Measurements from ENCODE around the gene CDC20.
A peak's percentile ranks its signal among the peaks of the same experiment; 100 is the strongest.

Gene CDC20

GRCh38 chr1:43329995-43330751, 28.6 kb upstream of the CDC20 start:
- peak; percentile 35 for DNase-seq

- no peak for DNase-seq
These were observed 27.1 kb upstream of the CDC20 start for GRCh38 chr1:43331688-43332087.

- no peak for DNase-seq
These were observed 24.2 kb upstream of the CDC20 start for GRCh38 chr1:43334453-43335205.

- no peak for DNase-seq
These were observed 21.2 kb upstream of the CDC20 start, which contains the start of gene MPL for GRCh38 chr1:43337588-43337987. Gene MPL, plus strand, starts transcription at chr1:43337818. Its CDS starts 31 bp downstream, at chr1:43337849.

- DNase-seq, result no peak
These were observed 20.8 kb upstream of the CDC20 start for GRCh38 chr1:43338001-43338400.

GRCh38 chr1:43339584-43340232, 19.1 kb upstream of the CDC20 start:
- DNase-seq, result no peak

- DNase-seq, result no peak
These were observed 18.2 kb upstream of the CDC20 start for GRCh38 chr1:43340559-43340958.

GRCh38 chr1:43344267-43344850, 14.4 kb upstream of the CDC20 start:
- no peak for DNase-seq

- DNase-seq, result no peak
These were observed 13.7 kb upstream of the CDC20 start for GRCh38 chr1:43345120-43345519.

- no peak for DNase-seq
These were observed 12.1 kb upstream of the CDC20 start for GRCh38 chr1:43346636-43347035.

GRCh38 chr1:43348343-43348808, 10.4 kb upstream of the CDC20 start:
- DNase-seq, result no peak

GRCh38 chr1:43348809-43349593, 9.8 kb upstream of the CDC20 start:
- peak; percentile 65 for DNase-seq

GRCh38 chr1:43349594-43350306, 9.0 kb upstream of the CDC20 start:
- DNase-seq, result no peak

GRCh38 chr1:43350976-43351375, 7.8 kb upstream of the CDC20 start:
- DNase-seq, result no peak

GRCh38 chr1:43351421-43352350, 7.1 kb upstream of the CDC20 start:
- no peak for DNase-seq

GRCh38 chr1:43352351-43352705, 6.5 kb upstream of the CDC20 start:
- no peak for DNase-seq

- DNase-seq, result no peak
These were observed 5.9 kb upstream of the CDC20 start for GRCh38 chr1:43352881-43353280.

- DNase-seq, result no peak
These were observed 4.3 kb upstream of the CDC20 start for GRCh38 chr1:43354471-43354870.

- DNase-seq, result no peak
These were observed 3.8 kb upstream of the CDC20 start for GRCh38 chr1:43354936-43355335.

GRCh38 chr1:43357251-43357650, 1.5 kb upstream of the CDC20 start:
- no peak for DNase-seq
